GM15510 (cell line): ENCODE data around the gene ARHGAP22.

Experiments
- POLR2A ChIP-seq: IDR thresholded peaks from 3 replicates; pipeline ENCODE4 v1.6.1; 2011; ENCODE audit warnings: borderline replicate concordance; ENCODE audit not compliant: insufficient read length; ENCODE audit errors: extremely low read depth

ARHGAP22 gene

DNA sequence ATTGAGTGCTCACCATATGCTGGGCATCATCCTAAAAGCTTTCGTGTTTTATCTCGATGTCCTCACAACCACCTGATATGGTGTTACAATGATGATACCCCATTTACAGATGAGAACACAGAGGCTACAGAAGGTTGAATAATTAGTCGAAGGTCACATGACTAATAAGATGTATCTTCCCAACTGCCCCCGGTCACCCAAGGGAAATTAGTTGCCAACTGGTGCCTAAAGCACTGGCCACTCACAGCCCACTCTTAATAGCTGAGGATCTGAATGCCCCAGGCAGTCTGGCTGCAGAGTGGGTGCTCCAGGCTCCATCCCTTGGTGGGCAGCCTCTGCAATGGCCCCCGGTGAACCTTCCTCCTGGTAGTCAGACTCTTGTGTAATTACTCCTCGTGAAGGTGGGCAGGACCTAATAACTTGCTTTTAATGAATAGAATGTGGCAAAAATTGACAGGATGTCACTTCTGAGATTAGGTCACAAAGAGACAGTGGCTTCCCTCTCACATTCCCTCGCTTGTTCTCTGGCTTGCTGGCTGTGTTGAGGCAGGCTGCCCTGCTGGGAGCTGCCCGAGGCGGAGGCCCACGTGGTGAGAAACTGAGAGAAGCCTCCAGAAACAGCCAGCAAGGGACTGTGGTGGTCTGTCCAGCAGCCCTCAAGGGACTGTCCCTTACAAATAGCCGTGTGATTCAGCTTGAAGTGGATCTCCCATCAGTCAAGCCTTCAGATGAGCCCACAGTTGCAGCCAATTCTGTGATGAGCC lies 109.4 kb downstream of the ARHGAP22 start:
- no peak for TF ChIP-seq POLR2A

DNA sequence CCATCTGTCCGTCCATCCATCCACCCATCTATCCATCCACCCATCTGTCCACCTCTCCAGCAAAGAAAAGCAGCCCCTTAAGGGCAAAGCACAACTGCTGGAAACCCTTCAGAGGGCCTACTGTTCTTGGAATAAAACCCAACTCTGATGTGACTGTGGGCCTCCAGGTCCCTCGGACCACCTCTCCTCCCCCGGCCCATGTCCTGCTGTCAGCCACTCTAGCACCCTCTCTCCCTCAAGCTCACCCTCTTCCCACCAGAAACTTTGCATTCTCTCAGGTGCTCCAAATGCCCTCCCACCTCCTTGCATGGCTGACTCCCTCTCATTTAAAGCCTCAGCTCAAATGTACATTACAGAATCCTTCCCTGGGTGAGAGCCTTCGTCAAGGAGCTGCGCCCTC lies 110.3 kb downstream of the ARHGAP22 start:
- no peak for TF ChIP-seq POLR2A

DNA sequence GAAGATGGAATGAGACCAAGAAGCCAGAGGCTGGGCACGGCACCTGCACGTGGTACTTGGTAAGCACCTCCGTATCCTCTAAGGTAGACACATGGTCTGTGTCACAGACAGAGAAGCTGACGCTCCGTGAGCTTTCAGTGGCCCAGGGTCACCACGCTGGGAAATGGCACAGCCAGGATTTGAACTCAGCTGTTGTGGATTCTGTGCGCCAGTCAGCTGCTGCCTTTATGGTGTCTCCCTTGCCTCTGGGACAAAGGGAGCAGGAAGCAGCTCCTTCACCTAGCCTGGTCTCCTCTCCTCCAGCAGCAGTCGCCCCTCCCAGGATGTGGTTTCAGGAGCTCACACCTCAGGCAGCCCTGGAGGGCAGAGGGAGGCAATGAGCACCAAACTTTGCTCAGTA lies 110.8 kb downstream of the ARHGAP22 start:
- TF ChIP-seq POLR2A = no peak

DNA sequence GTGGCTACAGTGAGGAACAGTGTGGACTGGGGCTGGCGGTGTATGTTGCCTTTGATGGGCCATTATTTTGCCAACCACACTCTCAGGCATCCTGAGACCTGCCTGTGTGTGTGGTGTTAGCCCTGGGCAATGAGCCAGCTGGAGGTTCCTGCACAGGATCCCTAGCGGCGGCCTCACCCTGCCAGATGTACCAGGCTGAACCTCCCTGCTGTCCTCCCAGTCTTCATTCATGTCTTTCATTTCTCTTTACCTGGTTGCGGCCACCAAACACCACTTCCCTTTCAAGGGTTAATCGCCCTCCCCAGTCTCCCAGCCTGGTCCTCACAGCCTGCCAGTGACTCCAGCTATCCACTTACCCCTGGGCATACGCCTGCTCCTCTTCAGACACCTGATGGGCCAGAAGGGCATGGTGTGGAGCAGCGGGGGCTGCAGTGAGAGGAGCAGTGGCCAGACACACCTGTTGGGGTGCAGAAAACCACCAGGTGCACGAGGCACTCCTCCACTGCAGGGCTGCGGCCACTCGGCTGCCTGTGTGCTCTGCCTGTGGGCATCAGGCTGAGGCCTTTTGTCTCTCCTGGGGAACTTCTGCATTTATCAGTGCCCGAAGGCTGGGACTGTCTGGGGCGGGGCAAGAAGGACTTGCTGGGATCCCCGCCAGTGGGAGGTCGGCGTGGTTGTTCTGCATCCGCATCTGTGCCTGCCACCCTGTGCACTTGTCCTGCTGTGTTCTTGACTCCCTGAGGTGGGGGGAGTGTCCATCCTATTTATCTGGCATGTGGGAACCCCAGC lies 111.6 kb downstream of the ARHGAP22 start:
- TF ChIP-seq POLR2A = no peak

DNA sequence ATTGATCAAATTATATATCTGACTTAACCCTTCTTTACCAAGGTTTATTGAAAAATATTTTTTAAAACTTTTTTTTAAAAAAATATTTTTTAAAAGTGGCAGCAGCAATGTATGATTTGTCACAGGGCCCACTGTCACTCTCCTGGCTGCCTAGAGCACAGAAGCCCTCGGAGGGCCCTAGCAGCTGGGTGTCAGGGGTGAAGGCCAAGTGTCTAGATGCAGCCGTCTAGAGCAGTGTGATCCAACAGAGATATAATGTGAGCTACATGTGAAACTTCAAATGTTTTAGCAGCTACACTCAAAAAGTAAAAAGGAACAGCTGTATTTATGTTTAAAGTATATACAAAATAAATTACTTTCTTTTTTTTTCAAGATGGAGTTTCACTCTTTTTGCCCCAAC lies 112.7 kb downstream of the ARHGAP22 start:
- no peak for TF ChIP-seq POLR2A

DNA sequence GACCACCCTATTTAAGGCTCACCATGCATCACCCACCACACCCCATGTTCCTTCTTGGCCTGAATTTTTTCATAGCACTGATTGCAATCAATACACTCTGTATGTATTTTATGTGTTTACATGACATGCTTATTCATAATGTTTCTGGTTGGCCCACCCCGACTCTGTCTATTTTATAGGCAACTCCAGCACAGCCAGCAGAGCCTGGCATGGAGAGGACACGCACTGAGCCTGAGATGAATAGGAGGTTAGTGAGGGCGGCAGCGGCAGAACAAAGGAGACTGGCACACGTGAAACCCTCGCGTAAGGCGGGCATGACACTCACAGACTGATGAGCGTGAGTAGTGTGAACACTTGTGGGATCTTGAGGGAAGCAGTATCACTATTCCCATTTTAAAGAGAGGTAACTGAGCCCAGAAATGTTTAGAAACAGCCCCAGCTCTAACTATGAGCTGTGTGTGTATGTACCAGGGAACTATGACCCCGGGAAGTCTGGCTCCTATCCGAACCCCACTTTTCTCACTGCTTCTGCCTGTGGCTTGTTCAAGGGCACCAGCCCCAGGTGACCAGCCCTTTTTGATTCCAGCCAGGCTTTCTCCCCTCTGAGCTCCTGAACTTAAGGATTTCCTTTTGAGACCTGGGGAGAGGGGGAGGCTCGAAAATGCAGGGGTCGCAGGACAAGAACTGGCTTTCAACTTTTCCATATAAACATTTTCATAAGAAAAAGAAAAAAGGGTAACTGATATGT lies 113.3 kb downstream of the ARHGAP22 start:
- TF ChIP-seq POLR2A = no peak

DNA sequence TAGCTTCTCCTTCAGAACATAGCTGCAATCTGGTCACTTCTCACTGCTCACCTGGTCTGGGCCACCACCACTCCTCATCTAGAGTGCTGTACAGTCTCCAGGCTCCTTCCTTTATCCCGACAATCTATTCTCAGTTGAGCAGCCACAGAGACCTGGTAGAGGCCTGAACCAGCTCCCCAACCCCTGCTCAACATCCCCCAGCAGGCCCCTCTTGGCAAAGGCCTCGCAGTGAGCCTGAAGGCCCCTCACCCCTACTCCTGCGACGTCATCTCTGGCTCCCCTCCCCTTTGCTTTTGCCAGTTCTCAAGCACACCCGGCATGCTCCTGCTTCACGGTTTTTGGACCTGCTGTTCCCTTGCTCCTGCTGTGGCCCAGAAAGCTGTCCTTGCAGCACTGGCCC lies 113.9 kb downstream of the ARHGAP22 start:
- TF ChIP-seq POLR2A = no peak

DNA sequence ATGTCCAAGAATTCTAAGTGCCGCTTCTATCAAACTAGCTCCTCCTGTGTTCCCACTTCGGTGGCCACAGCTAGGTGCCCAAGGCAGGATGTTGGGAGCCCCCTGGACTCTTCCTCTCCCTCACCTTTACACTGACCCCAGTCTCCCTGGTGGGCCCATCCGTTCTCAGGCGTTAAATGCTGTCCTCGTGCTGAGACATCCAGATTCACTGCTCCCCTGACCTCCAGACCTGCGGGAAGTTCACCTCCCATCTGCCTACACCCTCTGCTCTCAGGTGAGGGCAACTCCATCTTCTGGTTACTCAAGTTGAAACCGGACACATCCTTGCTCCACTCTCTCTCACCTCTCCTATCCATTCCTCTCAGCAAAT lies 114.3 kb downstream of the ARHGAP22 start:
- no peak for TF ChIP-seq POLR2A

DNA sequence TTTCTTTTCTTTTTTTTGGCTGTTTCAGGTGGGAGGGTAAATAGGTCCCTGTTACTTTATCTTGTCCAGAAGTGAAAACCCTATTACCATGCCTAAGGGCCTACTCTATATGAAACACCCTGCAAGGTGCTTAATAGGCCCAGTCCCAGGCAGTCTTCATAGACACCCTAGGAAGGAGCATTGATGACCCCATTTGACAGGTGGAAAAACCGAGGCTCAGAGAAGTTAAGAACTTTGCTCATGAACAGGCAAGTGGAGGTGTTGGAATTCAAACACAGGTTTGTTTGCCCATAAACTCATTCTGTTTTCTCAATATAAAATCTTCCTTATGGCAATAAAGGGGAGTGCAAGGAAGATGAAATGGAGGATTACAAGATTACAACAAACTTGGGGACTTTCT lies 115.8 kb downstream of the ARHGAP22 start:
- TF ChIP-seq POLR2A = no peak

DNA sequence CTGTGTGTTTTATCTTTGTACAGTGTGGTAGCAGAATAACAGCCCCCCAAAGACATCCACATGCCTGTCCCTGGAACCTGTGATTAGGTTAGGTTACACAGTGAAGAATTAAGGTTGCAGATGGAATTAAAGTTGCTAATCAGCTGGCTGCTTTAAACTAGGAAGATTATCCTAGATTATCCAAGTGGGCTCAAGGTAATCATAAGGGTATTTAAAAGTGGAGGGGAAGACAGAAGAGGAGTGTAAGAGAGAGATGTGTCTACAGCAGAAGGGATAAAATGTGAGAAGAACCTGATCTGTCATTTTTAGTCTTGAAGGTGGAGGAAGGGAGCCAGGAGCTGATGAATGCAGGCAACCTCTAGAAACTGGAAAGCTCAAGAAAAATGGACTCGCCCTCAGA lies 117.6 kb downstream of the ARHGAP22 start:
- TF ChIP-seq POLR2A = no peak

DNA sequence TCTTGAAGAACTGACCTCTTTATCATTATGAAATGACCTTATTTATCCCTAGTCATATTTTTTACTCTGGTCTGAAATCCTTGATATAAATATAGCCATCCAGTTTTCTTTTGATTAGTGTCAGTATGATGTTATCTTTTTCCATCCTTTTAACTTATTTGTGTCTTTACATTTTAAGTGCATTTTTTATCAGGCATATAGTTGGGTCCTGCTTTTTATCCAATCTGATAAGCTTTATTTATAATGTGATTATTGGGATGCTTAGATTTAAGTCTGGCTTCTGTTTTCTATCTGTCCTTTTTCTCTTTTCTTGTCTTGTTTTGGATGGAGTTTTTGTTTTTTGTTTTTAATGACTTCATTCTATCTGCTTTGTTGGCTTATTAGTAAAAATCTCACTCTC lies 119.2 kb downstream of the ARHGAP22 start:
- no peak for TF ChIP-seq POLR2A

DNA sequence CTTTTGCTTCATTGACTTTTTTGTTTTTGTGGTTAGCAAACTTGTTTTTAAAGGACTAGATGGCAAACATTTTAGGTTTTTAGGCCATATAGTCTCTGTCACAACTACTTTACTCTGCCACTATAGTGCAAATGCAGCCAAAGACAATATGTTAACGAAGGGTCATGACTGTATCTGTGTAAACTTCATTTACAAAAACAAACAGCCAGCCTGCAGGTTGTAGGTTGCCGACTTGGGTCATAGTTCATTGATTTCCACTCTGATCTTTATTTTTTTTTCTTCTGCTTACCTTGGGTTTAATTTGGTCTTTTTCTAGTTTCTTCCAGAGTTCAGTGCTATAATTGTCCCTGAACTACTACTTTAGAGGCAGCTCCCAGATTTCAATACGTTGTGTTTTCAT lies 120.0 kb downstream of the ARHGAP22 start:
- TF ChIP-seq POLR2A = no peak

DNA sequence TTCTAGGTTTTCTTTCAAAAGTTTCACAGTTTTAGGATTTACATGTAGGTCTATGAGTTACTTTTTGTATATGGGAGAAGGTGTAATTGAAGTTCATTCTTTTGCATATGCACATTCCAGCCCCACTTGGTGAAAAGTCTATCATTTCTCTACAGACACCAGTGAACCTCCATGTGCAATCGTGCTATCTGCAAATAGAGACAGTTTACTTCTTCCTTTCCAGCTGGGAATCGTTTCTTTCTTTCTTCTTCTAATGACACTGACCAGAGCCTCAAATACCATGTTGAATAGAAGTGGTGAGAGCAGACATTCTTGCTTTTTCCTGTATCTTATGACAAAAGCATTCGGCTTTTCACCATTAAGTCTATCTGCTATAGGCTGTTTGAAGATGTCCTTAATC lies 122.7 kb downstream of the ARHGAP22 start:
- no peak for TF ChIP-seq POLR2A

DNA sequence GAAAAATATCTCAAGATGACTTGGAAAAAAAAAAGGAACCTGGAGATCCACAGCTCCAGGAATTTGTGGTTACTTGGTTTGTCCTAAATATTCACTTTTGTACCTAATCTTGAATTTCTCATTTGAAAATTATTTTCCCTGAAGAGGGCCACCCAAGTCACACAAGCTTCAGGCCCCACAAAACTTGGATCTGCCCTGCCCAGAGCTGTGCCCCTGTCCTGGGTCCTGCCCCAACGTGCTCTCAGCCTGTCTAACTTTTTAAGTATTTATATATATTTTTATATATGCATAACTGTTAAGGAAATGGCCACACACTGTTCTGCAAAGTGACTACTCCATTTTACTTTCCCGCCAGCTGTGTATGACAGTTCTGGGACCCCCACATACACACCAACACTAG lies 123.5 kb downstream of the ARHGAP22 start:
- TF ChIP-seq POLR2A = no peak
